Measurements from ENCODE around the gene ACTN1. TPM values are rescaled to one million over a fixed set of nuclear protein-coding genes. Genes with fewer than 3 reads are reported as not detected.

Gene ACTN1
- total RNA-seq, 1 experiment from 2014 or later = 212 TPM

GRCh38 chr14:68866991-68867533, 112.0 kb downstream of the ACTN1 start:
- no peaks in the 10 kb centered on the region for H3K36me3 ChIP-seq (ENCODE audit: control insufficient read depth, insufficient read depth, low read length)
- intact Hi-C loops (cut with micrococcal nuclease; ENCODE audit: unreplicated experiment) = no loop called here
- ChIA-PET CTCF (interaction anchor here (1.2 kb wide), 1 partner anchor 75 kb away, joined by 3 read pairs; no protein-coding TSS in a partner anchor), POLR2A (interaction anchor here (0.6 kb wide), 1 partner anchor 70 kb away, joined by 3 read pairs; no protein-coding TSS in a partner anchor)
- H3K9me3 ChIP-seq (ENCODE audit: control insufficient read depth, insufficient read depth, low read depth, low read length) = 0 out of 2 replicates have a peak, but pooled peaks cover 3% of the 10 kb centered on the region
- no peaks in the 10 kb centered on the region for H3K27me3 ChIP-seq (ENCODE audit: control insufficient read depth, insufficient read depth, low read length)
- DNase-seq (ENCODE audit: low read depth, low spot score) = no peak
- no peaks in the 10 kb centered on the region for H3K4me1 ChIP-seq (ENCODE audit: control insufficient read depth, insufficient read depth, low read length)
- H3K4me3 ChIP-seq (ENCODE audit: low read depth in 2 of 2, low read length in 2 of 2) = no peak overlapping the region
- ATAC-seq = no peak
- BruUV-seq (replicated peaks) = TSS peak; percentile 38
- no peak for TF ChIP-seq CTCF (IDR thresholded peaks at IDR 0.05)
- TF ChIP-seq POLR2AphosphoS5 (IDR thresholded peaks at IDR 0.05; ENCODE audit: low read depth, low read length) = no peak
- TF ChIP-seq SIN3A (IDR thresholded peaks at IDR 0.05; ENCODE audit: borderline replicate concordance, insufficient read depth, low read depth, low read length) = no peak
- no peak for TF ChIP-seq TCF7L2 (IDR thresholded peaks at IDR 0.05; ENCODE audit: low read depth, low read length)
- no peak for TF ChIP-seq REST (IDR thresholded peaks at IDR 0.05; ENCODE audit: insufficient read depth in 1 of 2, low read depth in 2 of 2, low read length in 1 of 2)
- in situ Hi-C loops (cut with HindIII; ENCODE audit: low pct_unique_long_range_greater_than_20kb, low sequenced_read_pairs) = no loop called here
- H3K27ac ChIP-seq (ENCODE audit: low read length) = no peak overlapping the region

- DNase-seq (ENCODE audit: low read depth, low spot score) (no peak), ATAC-seq (no peak)
- Histone ChIP-seq H3K4me1 (ENCODE audit: control insufficient read depth, insufficient read depth, low read length) (no peaks in the 10 kb centered on the region), H3K36me3 (ENCODE audit: control insufficient read depth, insufficient read depth, low read length) (no peaks in the 10 kb centered on the region), H3K27ac (ENCODE audit: low read length) (no peak overlapping the region), H3K9me3 (ENCODE audit: control insufficient read depth, insufficient read depth, low read depth, low read length) (0 out of 2 replicates have a peak, but pooled peaks cover 3% of the 10 kb centered on the region), H3K27me3 (ENCODE audit: control insufficient read depth, insufficient read depth, low read length) (no peaks in the 10 kb centered on the region), H3K4me3 (ENCODE audit: low read depth in 2 of 2, low read length in 2 of 2) (no peak overlapping the region)
- TF ChIP-seq REST (IDR thresholded peaks at IDR 0.05; ENCODE audit: insufficient read depth in 1 of 2, low read depth in 2 of 2, low read length in 1 of 2) (no peak), POLR2AphosphoS5 (IDR thresholded peaks at IDR 0.05; ENCODE audit: low read depth, low read length) (no peak), CTCF (IDR thresholded peaks at IDR 0.05) (no peak), SIN3A (IDR thresholded peaks at IDR 0.05; ENCODE audit: borderline replicate concordance, insufficient read depth, low read depth, low read length) (no peak), TCF7L2 (IDR thresholded peaks at IDR 0.05; ENCODE audit: low read depth, low read length) (no peak)
- CTCF ChIA-PET = no interaction called here
- in situ Hi-C loops (cut with HindIII; ENCODE audit: low pct_unique_long_range_greater_than_20kb, low sequenced_read_pairs) = no loop called here
- BruUV-seq (replicated peaks) = no TSS peak
- intact Hi-C loops (cut with micrococcal nuclease; ENCODE audit: unreplicated experiment) = no loop called here
- POLR2A ChIA-PET = no interaction called here
Measured at GRCh38 chr14:68865542-68865941, 113.6 kb downstream of the ACTN1 start.
